Suprapubic skin (tissue), 4 donors: ENCODE results near the gene ST3GAL4.

Experiments
- CTCF ChIP-seq, 2 donors: fragments of 200-600 bp in 1 of 2; fragments of 450-650 bp in 1 of 2; sonication (generic) in 1 of 2; IDR thresholded peaks; one replicate each; pipeline ENCODE4 v1.5.1; 2016 to 2019; ENCODE audit warnings: antibody characterized with exemption in 2 of 2, mild to moderate bottlenecking in 1 of 2, moderate library complexity in 1 of 2
- EP300 ChIP-seq: sonication (generic); formaldehyde crosslinking; IDR thresholded peaks from one replicate; pipeline ENCODE4 v1.6.1; 2017; ENCODE audit warnings: antibody characterized with exemption
- POLR2A ChIP-seq, 2 donors: fragments of 450-650 bp; IDR thresholded peaks; one replicate each; pipeline ENCODE4 v1.6.1; 2017; ENCODE audit warnings: antibody characterized with exemption in 2 of 2, mild to moderate bottlenecking in 2 of 2, moderate library complexity in 2 of 2
- POLR2AphosphoS5 ChIP-seq, 3 donors: sonication (generic); formaldehyde crosslinking; IDR thresholded peaks; one replicate each; pipeline ENCODE4 v1.6.1; 2017; ENCODE audit warnings: antibody characterized with exemption in 3 of 3

GRCh38 chr11:126409620-126409985 lies 54.1 kb downstream of the ST3GAL4 start:
- TF ChIP-seq POLR2A (IDR thresholded peaks at IDR 0.05), result no peak
- no peak for TF ChIP-seq CTCF (IDR thresholded peaks at IDR 0.05)
- no peak for TF ChIP-seq POLR2AphosphoS5 (IDR thresholded peaks at IDR 0.05)
- TF ChIP-seq EP300, result no peak
